NT2/D1 (cell line): ENCODE results near the gene GPR89B.
"Not testable (repeated sequence)": the region's sequence is repeated elsewhere in the genome, so short reads cannot be mapped to it uniquely, and the experiment has no call there.

Source experiments
- DNase-seq: peaks from one replicate; pipeline ENCODE4 v3.0.0-alpha.2; 2011; ENCODE audit warnings: low read depth, low spot score
- H3K27me3 ChIP-seq: 2 replicates; pipeline ENCODE4 v1.6.0; 2011; ENCODE audit warnings: mild to moderate bottlenecking; ENCODE audit not compliant: insufficient read length, insufficient read depth
- H3K36me3 ChIP-seq: 2 replicates; pipeline ENCODE4 v1.6.1; 2011; ENCODE audit warnings: mild to moderate bottlenecking, low read length, mixed read lengths; ENCODE audit not compliant: insufficient read depth, insufficient read length
- H3K4me1 ChIP-seq: 2 replicates; pipeline ENCODE4 v1.5.1; 2011; ENCODE audit not compliant: insufficient read depth, insufficient read length
- H3K4me3 ChIP-seq: 2 replicates; pipeline ENCODE4 v1.5.1; 2011; ENCODE audit warnings: low read depth; ENCODE audit not compliant: insufficient read length
- H3K9ac ChIP-seq: 2 replicates; pipeline ENCODE4 v1.6.0; 2011; ENCODE audit warnings: low read depth; ENCODE audit not compliant: insufficient read length
- H3K9me3 ChIP-seq: 2 replicates; pipeline ENCODE4 v1.5.1; 2011; ENCODE audit warnings: mild to moderate bottlenecking, low read length; ENCODE audit not compliant: insufficient read depth
- SUZ12 ChIP-seq: IDR thresholded peaks from 2 replicates; pipeline ENCODE4 v1.6.1; 2011; ENCODE audit not compliant: insufficient read length, insufficient read depth; ENCODE audit errors: extremely low read depth
- YY1 ChIP-seq: IDR thresholded peaks from 2 replicates; pipeline ENCODE4 v1.6.1; 2011; ENCODE audit not compliant: insufficient read length, insufficient read depth
- ZNF274 ChIP-seq: IDR thresholded peaks from 2 replicates; pipeline ENCODE4 v1.6.1; 2011; ENCODE audit warnings: mild to moderate bottlenecking, low read depth, low read length

GPR89B gene

DNA sequence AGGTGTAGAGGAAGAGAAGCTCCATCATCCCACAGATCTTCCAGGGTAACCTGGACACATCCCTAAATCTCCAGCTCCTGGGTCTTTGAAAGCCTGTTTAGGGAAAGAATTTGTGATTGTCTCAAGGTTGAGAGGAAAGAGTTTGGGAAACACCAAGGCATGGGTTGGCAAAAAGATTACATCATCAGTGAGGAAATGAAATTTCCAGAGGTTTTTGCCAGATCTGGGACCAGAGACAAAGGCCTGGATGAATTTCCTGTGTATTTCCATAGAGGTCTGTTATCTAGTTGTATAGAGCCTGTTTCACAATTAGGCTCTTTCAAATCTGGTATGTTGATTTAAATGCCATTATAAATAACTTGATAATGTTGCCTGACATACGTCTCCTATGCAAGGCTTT is 82.3 kb downstream of the GPR89B start:
- Histone ChIP-seq H3K9ac (no peak overlapping the region), H3K4me1 (no peaks in the 10 kb centered on the region), H3K4me3 (no peak overlapping the region), H3K27me3 (peaks cover 8% of the 10 kb centered on the region), H3K36me3 (peaks cover 3% of the 10 kb centered on the region), H3K9me3 (no peaks in the 10 kb centered on the region)
- DNase-seq, result no peak
- TF ChIP-seq SUZ12 (no peak), ZNF274 (no peak), YY1 (no peak)

- not testable (repeated sequence) for H3K9me3 ChIP-seq, H3K4me1 ChIP-seq, H3K27me3 ChIP-seq, H3K36me3 ChIP-seq, DNase-seq, H3K9ac ChIP-seq
- peak overlapping the region; percentile 11 for H3K4me3 ChIP-seq
Observed at GRCh38 chr1:148013177-148014144, 85.2 kb downstream of the GPR89B start.

DNA sequence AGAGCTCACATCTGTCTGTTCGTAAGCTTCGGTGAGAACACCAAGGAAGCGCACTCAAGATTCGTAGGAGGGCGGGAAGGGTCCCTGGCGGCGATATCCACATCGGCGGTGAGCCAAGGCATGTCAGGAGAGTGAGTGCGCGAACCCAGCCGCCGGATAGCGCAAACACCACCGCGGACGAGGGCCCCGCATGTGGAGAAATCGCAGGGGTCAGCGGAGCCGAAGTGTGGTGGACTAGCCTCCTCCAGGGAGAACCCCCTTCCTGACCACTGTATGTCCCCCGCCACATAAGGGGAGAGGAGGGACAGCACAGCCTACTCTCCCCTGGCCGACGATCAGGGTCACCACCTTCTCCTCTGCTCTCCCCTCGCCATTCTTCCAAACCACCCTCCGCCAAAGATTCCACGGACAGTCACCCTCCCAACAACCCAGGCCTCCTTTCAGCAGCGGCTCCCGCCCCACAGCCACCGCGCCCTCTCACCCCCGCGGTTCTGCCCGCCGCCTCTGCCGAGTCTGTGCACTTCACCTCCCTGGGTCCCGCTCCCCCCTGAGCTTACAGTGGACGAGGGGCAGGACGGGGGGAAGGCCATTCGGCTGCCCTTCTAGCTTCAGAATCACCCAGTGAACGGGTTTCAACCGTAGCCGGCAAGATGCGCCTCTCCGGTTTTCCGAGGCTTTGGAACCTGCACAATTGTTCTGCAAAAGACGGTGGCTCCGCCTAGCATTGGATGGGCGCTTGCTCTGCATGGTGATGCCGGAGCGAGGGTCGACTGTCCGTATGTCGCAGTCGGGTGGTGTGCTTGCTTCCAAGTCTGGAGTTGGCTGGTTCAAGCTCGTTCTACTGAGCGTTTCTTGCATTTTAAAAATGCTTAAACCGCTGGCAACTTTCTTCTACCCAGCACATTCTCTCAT is 86.3 kb downstream of the GPR89B start:
- H3K9me3 ChIP-seq, H3K27me3 ChIP-seq, H3K4me1 ChIP-seq, H3K9ac ChIP-seq, DNase-seq, H3K36me3 ChIP-seq: not testable (repeated sequence)
- peak overlapping the region; percentile 26 for H3K4me3 ChIP-seq

GRCh38 chr1:148024918-148025317 is 96.7 kb downstream of the GPR89B start:
- not testable (repeated sequence) for H3K9ac ChIP-seq, H3K4me1 ChIP-seq, H3K36me3 ChIP-seq, H3K4me3 ChIP-seq, H3K27me3 ChIP-seq, DNase-seq, H3K9me3 ChIP-seq

GRCh38 chr1:148027004-148027403 is 98.8 kb downstream of the GPR89B start:
- H3K4me1 ChIP-seq, H3K9me3 ChIP-seq, H3K27me3 ChIP-seq, H3K36me3 ChIP-seq, H3K4me3 ChIP-seq, DNase-seq, H3K9ac ChIP-seq: not testable (repeated sequence)

- not testable (repeated sequence) for H3K27me3 ChIP-seq, H3K9me3 ChIP-seq, DNase-seq, H3K36me3 ChIP-seq, H3K9ac ChIP-seq, H3K4me3 ChIP-seq, H3K4me1 ChIP-seq
Observed at GRCh38 chr1:148032247-148032646, 104.0 kb downstream of the GPR89B start.

- H3K4me3 ChIP-seq, H3K4me1 ChIP-seq, H3K9me3 ChIP-seq, H3K36me3 ChIP-seq, H3K9ac ChIP-seq, H3K27me3 ChIP-seq, DNase-seq: not testable (repeated sequence)
Observed at GRCh38 chr1:148032690-148033089, 104.5 kb downstream of the GPR89B start.

GRCh38 chr1:148033147-148033546 is 104.9 kb downstream of the GPR89B start:
- H3K9ac ChIP-seq, H3K4me1 ChIP-seq, H3K27me3 ChIP-seq, H3K4me3 ChIP-seq, DNase-seq, H3K9me3 ChIP-seq, H3K36me3 ChIP-seq: not testable (repeated sequence)

GRCh38 chr1:148037850-148038461 is 109.7 kb downstream of the GPR89B start:
- not testable (repeated sequence) for H3K4me3 ChIP-seq, H3K4me1 ChIP-seq, DNase-seq, H3K9ac ChIP-seq, H3K27me3 ChIP-seq, H3K36me3 ChIP-seq, H3K9me3 ChIP-seq

- peak overlapping the region; percentile 26 for H3K4me3 ChIP-seq
Observed at GRCh38 chr1:148038462-148039333, 110.5 kb downstream of the GPR89B start.

More at GRCh38 chr1:148038462-148039333, 110.5 kb downstream of the GPR89B start:
- DNase-seq, result peak; percentile 97
- not testable (repeated sequence) for H3K4me1 ChIP-seq, H3K9me3 ChIP-seq, H3K36me3 ChIP-seq, H3K27me3 ChIP-seq
- peak overlapping the region; percentile 67 for H3K9ac ChIP-seq
